Endothelial cell (in vitro differentiated cells): Measurements from ENCODE around the gene GNAI2. TPM values are rescaled to one million over a fixed set of nuclear protein-coding genes. Genes with fewer than 3 reads are reported as not detected.
"Not testable (repeated sequence)": the region's sequence is repeated elsewhere in the genome, so short reads cannot be mapped to it uniquely, and the experiment has no call there.

Experiments used
- DNase-seq: peaks from one replicate; pipeline ENCODE4 v3.0.0; 2021; ENCODE audit warnings: low spot score
- H3K27ac Mint-ChIP-seq: one replicate; pipeline ENCODE4 v1.8.0; 2021; ENCODE audit warnings: mixed read lengths, inconsistent platforms; ENCODE audit not compliant: unreplicated experiment
- H3K27me3 Mint-ChIP-seq: one replicate; pipeline ENCODE4 v1.8.0; 2021; ENCODE audit warnings: mild to moderate bottlenecking, moderate library complexity, mixed read lengths, inconsistent platforms; ENCODE audit not compliant: unreplicated experiment
- H3K36me3 Mint-ChIP-seq: one replicate; pipeline ENCODE4 v1.8.0; 2021; ENCODE audit warnings: mild to moderate bottlenecking, low read depth, mixed read lengths, inconsistent platforms; ENCODE audit not compliant: unreplicated experiment
- H3K4me1 Mint-ChIP-seq: one replicate; pipeline ENCODE4 v1.8.0; 2021; ENCODE audit warnings: mild to moderate bottlenecking, mixed read lengths, inconsistent platforms; ENCODE audit not compliant: unreplicated experiment
- H3K4me3 Mint-ChIP-seq: one replicate; pipeline ENCODE4 v1.8.0; 2021; ENCODE audit warnings: mild to moderate bottlenecking, mixed read lengths, inconsistent platforms; ENCODE audit not compliant: unreplicated experiment
- H3K9me3 Mint-ChIP-seq: one replicate; pipeline ENCODE4 v1.8.0; 2021; ENCODE audit warnings: mixed read lengths, inconsistent platforms; ENCODE audit not compliant: unreplicated experiment
- CTCF ChIP-seq: fragments of 200-600 bp; sonication (generic); IDR thresholded peaks from one replicate; pipeline ENCODE4 v1.5.0; 2021; ENCODE audit warnings: antibody characterized with exemption; ENCODE audit not compliant: unreplicated experiment
- total RNA-seq: library from RNA; stranded (reverse); fragmentation: NEBNext Ultra II Directional; extraction: Animal tissue kit (Norgen Biotek cat#: 25700); gene quantifications from one replicate; pipeline ENCODE4 v1.2.1, GENCODE V29; 2021; ENCODE audit not compliant: unreplicated experiment

GNAI2 gene
- total RNA-seq, 1 donor from 2014 or later, result 771 TPM

GRCh38 chr3:50278880-50279224, 42.8 kb downstream of the GNAI2 start, which contains the start of gene LSMEM2:
Gene LSMEM2 (plus strand): TSS chr3:50279087. CDS start chr3:50279114, 27 bp downstream.
- TF ChIP-seq CTCF, result no peak
- Mint-ChIP-seq H3K4me1 (peaks cover 9% of the 10 kb centered on the region), H3K9me3 (no peaks in the 10 kb centered on the region), H3K4me3 (no peak within 1 kb of the TSS), H3K27ac (no peak within 1 kb of the TSS), H3K36me3 (no peaks in the 10 kb centered on the region), H3K27me3 (peaks cover 13% of the 10 kb centered on the region)
- no peak for DNase-seq

GRCh38 chr3:50279255-50280016, 43.4 kb downstream of the GNAI2 start:
- Mint-ChIP-seq H3K27ac (no peak overlapping the region), H3K27me3 (peaks cover 10% of the 10 kb centered on the region), H3K36me3 (no peaks in the 10 kb centered on the region), H3K4me1 (peaks cover 5% of the 10 kb centered on the region), H3K4me3 (no peak overlapping the region), H3K9me3 (no peaks in the 10 kb centered on the region)
- no peak for TF ChIP-seq CTCF
- DNase-seq, result no peak

- not testable (repeated sequence) for H3K9me3 Mint-ChIP-seq, H3K27ac Mint-ChIP-seq, H3K4me1 Mint-ChIP-seq, H3K36me3 Mint-ChIP-seq, DNase-seq, H3K4me3 Mint-ChIP-seq
- peaks cover 11% of the 10 kb centered on the region for H3K27me3 Mint-ChIP-seq
Observed at GRCh38 chr3:50284121-50284520, 48.1 kb downstream of the GNAI2 start.

- peaks cover 10% of the 10 kb centered on the region for H3K36me3 Mint-ChIP-seq
- peaks cover 6% of the 10 kb centered on the region for H3K4me1 Mint-ChIP-seq
- H3K4me3 Mint-ChIP-seq, result no peak overlapping the region
- H3K9me3 Mint-ChIP-seq, result no peaks in the 10 kb centered on the region
- DNase-seq, result no peak
- peaks cover 16% of the 10 kb centered on the region for H3K27me3 Mint-ChIP-seq
- no peak overlapping the region for H3K27ac Mint-ChIP-seq
- TF ChIP-seq CTCF, result no peak
Observed at GRCh38 chr3:50286322-50287227, 50.6 kb downstream of the GNAI2 start.

DNA sequence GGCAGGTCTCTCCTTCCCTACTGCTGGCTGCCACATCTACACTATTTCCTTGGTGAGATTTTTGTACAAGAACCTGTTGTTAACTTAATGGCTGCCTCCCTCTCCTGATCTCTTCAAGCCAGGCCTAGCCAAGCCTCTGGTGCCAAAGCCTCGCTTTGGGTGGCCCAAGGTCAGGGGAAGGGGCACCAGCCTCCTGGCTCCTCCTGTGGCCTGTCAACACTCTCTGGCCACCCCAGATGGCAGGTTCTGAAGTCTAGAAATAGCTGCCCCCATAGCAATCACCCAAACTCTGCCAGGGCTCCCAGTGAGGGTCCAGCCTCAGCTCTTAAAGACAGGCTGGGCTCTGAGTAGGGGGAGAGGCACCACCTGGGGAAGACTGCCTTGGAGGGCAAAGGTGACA, 51.3 kb downstream of the GNAI2 start:
- H3K36me3 Mint-ChIP-seq, result peaks cover 10% of the 10 kb centered on the region
- peaks cover 16% of the 10 kb centered on the region for H3K27me3 Mint-ChIP-seq
- TF ChIP-seq CTCF, result no peak
- DNase-seq, result no peak
- H3K4me1 Mint-ChIP-seq, result peaks cover 6% of the 10 kb centered on the region
- H3K9me3 Mint-ChIP-seq, result no peaks in the 10 kb centered on the region
- H3K4me3 Mint-ChIP-seq, result no peak overlapping the region
- H3K27ac Mint-ChIP-seq, result no peak overlapping the region
